Nephron progenitor cell (in vitro differentiated cells): ENCODE results near the gene MLXIP.

ENCODE experiments used
- DNase-seq: peaks from one replicate; pipeline ENCODE4 v3.0.0; 2021
- H3K27ac Mint-ChIP-seq: 2 replicates; pipeline ENCODE4 v1.8.0; 2021; ENCODE audit warnings: mild to moderate bottlenecking, moderate library complexity, mixed read lengths
- H3K27me3 Mint-ChIP-seq: 2 replicates; pipeline ENCODE4 v1.8.0; 2021; ENCODE audit warnings: mild to moderate bottlenecking, low read depth, mixed read lengths; ENCODE audit not compliant: poor library complexity
- H3K36me3 Mint-ChIP-seq: 2 replicates; pipeline ENCODE4 v1.8.0; 2021; ENCODE audit warnings: low read depth, mixed read lengths
- H3K4me1 Mint-ChIP-seq: 2 replicates; pipeline ENCODE4 v1.8.0; 2021; ENCODE audit warnings: mixed read lengths
- H3K4me3 Mint-ChIP-seq: 2 replicates; pipeline ENCODE4 v1.8.0; 2021; ENCODE audit warnings: mild to moderate bottlenecking, moderate library complexity, mixed read lengths
- H3K9me3 Mint-ChIP-seq: 2 replicates; pipeline ENCODE4 v1.8.0; 2021; ENCODE audit warnings: mild to moderate bottlenecking, moderate library complexity, mixed read lengths
- TF ChIP-seq, protein P1 (sequence below): fragments of 200-600 bp; sonication (generic); IDR thresholded peaks from 2 replicates; pipeline ENCODE4 v1.5.0; 2021; ENCODE audit warnings: antibody characterized with exemption

Gene MLXIP

GRCh38 chr12:122150127-122150681 is 71.6 kb downstream of the MLXIP start:
- no peaks in the 10 kb centered on the region for H3K36me3 Mint-ChIP-seq
- no peaks in the 10 kb centered on the region for H3K4me1 Mint-ChIP-seq
- no peaks in the 10 kb centered on the region for H3K9me3 Mint-ChIP-seq
- no peak for DNase-seq
- no peak overlapping the region for H3K27ac Mint-ChIP-seq
- H3K4me3 Mint-ChIP-seq, result no peak overlapping the region
- TF ChIP-seq, protein P1, sequence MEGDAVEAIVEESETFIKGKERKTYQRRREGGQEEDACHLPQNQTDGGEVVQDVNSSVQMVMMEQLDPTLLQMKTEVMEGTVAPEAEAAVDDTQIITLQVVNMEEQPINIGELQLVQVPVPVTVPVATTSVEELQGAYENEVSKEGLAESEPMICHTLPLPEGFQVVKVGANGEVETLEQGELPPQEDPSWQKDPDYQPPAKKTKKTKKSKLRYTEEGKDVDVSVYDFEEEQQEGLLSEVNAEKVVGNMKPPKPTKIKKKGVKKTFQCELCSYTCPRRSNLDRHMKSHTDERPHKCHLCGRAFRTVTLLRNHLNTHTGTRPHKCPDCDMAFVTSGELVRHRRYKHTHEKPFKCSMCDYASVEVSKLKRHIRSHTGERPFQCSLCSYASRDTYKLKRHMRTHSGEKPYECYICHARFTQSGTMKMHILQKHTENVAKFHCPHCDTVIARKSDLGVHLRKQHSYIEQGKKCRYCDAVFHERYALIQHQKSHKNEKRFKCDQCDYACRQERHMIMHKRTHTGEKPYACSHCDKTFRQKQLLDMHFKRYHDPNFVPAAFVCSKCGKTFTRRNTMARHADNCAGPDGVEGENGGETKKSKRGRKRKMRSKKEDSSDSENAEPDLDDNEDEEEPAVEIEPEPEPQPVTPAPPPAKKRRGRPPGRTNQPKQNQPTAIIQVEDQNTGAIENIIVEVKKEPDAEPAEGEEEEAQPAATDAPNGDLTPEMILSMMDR, result no peak
- H3K27me3 Mint-ChIP-seq, result peaks cover 13% of the 10 kb centered on the region

DNA sequence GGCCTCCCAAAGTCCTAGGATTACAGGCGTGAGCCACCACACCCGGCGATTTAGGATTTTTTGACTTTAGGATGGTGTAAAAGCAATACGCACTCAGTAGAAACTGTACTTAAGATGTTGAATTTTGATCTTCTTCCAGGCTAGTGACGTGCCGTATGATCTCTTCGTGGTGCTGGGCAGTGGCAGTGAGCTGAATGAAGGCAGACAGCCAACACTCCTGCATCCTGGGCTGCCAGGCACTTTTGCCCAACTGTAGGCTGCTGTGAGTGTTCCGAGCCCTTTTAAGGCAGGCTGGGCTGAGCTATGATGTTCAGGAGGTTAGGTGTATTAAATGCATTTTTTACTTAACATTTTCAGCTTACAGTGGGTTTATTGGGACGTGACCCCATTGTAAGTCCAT is 74.2 kb downstream of the MLXIP start:
- no peaks in the 10 kb centered on the region for H3K4me1 Mint-ChIP-seq
- H3K27ac Mint-ChIP-seq, result no peak overlapping the region
- peaks cover 13% of the 10 kb centered on the region for H3K27me3 Mint-ChIP-seq
- TF ChIP-seq, protein P1, result no peak
- no peak for DNase-seq
- no peak overlapping the region for H3K4me3 Mint-ChIP-seq
- H3K9me3 Mint-ChIP-seq, result no peaks in the 10 kb centered on the region
- no peaks in the 10 kb centered on the region for H3K36me3 Mint-ChIP-seq

- Mint-ChIP-seq H3K27ac (no peak overlapping the region), H3K9me3 (peaks cover 7% of the 10 kb centered on the region), H3K4me3 (no peak overlapping the region), H3K27me3 (peaks cover 7% of the 10 kb centered on the region), H3K36me3 (no peaks in the 10 kb centered on the region), H3K4me1 (no peaks in the 10 kb centered on the region)
- no peak for DNase-seq
- TF ChIP-seq, protein P1, result no peak
Measured at GRCh38 chr12:122155705-122156104, 77.1 kb downstream of the MLXIP start.

- H3K9me3 Mint-ChIP-seq, result peaks cover 7% of the 10 kb centered on the region
- DNase-seq, result no peak
- H3K4me3 Mint-ChIP-seq, result no peak overlapping the region
- TF ChIP-seq, protein P1, result no peak
- H3K4me1 Mint-ChIP-seq, result no peaks in the 10 kb centered on the region
- no peak overlapping the region for H3K27ac Mint-ChIP-seq
- peaks cover 7% of the 10 kb centered on the region for H3K27me3 Mint-ChIP-seq
- no peaks in the 10 kb centered on the region for H3K36me3 Mint-ChIP-seq
Measured at GRCh38 chr12:122158700-122159285, 80.2 kb downstream of the MLXIP start.

- TF ChIP-seq, protein P1, result no peak
- H3K9me3 Mint-ChIP-seq, result peaks cover 7% of the 10 kb centered on the region
- no peaks in the 10 kb centered on the region for H3K36me3 Mint-ChIP-seq
- H3K27me3 Mint-ChIP-seq, result peaks cover under 1% of the 10 kb centered on the region
- DNase-seq, result no peak
- H3K4me3 Mint-ChIP-seq, result no peak overlapping the region
- H3K27ac Mint-ChIP-seq, result no peak overlapping the region
- H3K4me1 Mint-ChIP-seq, result no peaks in the 10 kb centered on the region
Measured at GRCh38 chr12:122159882-122160281, 81.3 kb downstream of the MLXIP start.

DNA sequence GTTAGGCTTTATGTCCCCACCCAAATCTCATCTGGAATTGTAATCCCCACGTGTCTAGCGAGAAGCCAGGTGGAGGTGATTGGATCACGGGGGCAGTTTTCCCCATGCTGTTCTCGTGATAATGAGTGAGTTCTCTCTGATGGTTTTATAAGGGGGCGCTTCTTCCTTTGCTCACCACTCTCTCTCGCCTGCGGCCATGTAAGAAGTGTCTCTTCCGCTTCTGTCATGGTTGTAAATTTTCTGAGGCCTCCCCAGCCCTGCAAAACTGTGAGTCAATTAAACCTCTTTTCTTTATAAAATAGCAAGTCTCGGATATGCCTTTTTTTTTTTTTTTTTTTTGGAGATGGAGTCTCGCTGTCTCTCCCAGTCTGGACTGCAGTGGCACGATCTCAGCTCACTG is 82.2 kb downstream of the MLXIP start:
- peaks cover 7% of the 10 kb centered on the region for H3K9me3 Mint-ChIP-seq
- H3K27me3 Mint-ChIP-seq, result no peaks in the 10 kb centered on the region
- TF ChIP-seq, protein P1, result no peak
- no peaks in the 10 kb centered on the region for H3K4me1 Mint-ChIP-seq
- H3K27ac Mint-ChIP-seq, result no peak overlapping the region
- H3K36me3 Mint-ChIP-seq, result no peaks in the 10 kb centered on the region
- no peak for DNase-seq
- H3K4me3 Mint-ChIP-seq, result no peak overlapping the region
